ENCODE measurements around the gene AMZ1.

Gene AMZ1, protein sequence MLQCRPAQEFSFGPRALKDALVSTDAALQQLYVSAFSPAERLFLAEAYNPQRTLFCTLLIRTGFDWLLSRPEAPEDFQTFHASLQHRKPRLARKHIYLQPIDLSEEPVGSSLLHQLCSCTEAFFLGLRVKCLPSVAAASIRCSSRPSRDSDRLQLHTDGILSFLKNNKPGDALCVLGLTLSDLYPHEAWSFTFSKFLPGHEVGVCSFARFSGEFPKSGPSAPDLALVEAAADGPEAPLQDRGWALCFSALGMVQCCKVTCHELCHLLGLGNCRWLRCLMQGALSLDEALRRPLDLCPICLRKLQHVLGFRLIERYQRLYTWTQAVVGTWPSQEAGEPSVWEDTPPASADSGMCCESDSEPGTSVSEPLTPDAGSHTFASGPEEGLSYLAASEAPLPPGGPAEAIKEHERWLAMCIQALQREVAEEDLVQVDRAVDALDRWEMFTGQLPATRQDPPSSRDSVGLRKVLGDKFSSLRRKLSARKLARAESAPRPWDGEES

DNA sequence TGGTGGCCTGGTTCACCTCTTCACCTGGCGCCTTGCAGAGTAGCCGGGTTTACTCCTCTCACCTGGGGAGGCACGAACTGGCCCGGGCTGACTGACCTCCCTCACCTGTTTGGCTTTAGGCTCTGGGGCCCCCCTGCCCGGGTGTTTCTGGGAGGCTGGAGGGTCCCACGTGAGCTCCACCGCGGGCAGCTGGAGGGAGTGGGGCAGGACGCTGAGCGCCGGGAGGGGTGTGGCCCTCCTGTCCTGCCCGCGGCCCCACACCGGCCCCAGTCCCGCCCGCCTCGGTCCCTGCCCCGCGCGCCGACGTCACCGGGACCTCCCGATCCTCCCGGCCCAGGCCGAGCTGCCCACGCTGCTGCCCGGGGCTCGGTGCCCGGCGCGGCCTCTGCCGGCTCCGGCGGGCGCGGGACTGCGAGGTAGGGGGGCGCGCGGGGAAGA, at the start of gene AMZ1:
Gene AMZ1 (plus strand): TSS at position 322 of the 438 bp plus-strand sequence. CDS start 12,250 bp downstream, outside the sequence.
- no peak for DNase-seq

DNA sequence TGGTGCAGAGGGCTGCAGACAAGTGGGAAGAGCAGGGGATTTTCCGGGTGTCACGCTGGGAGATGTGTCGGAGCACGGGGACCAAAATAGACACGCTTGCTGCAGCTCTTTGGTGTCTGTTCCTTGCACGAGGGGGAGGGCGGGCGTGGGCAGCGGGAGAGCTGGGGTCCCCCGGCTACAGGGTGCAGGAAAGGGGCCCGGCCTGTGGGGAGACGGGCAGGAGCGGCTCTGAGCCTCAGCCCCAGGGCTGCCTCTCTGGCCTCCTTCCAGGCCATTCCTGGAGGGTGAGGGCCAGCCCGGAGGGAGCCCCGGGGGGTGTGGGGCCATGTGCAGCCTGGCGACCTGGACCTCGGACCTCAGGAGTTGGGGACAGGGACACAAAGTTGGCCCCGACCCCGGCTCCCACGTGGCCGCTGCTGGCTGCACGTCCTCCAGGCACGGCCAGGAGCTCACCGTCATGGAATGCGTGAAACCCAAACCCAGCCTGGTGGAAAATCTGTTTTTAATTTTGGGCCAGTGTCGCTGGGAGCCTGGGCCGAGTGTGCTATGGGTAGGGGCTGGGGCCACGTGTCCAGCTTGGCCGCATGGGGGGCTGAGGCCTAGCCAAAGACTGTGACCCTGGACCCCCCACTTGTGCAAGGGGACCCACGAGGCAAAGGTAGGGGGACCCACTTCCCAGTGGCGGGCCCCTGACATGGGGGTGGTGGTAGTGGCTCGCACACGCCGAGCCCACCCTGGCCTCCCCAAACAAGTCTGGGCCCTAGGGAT, 49.6 kb upstream of the AMZ1 start:
- no peak for DNase-seq

DNA sequence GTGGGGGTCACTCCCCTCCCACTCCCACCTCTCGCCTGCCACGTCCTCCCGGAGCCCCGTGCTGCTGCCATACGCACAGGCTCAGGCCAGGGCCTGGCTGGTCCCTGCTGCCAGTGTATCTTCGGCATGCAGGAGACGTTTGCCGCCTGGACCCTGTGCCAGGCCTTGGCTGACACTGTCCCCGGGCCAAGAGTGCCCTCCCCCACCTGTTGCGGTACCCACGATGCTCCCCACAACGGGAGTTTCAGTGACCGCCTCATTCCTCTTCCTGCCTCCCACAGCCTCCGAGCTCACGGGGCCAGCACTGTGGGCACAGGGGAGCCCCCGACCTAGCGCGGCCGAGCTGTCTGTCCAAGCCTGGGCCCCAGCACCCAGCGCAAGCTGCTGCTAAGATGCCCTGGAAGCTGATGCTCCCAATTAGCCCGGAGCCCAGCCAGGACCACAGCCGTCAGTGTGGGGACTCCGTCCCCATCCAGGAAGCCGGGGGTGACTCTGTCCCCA, 48.8 kb upstream of the AMZ1 start:
- DNase-seq: no peak

DNA sequence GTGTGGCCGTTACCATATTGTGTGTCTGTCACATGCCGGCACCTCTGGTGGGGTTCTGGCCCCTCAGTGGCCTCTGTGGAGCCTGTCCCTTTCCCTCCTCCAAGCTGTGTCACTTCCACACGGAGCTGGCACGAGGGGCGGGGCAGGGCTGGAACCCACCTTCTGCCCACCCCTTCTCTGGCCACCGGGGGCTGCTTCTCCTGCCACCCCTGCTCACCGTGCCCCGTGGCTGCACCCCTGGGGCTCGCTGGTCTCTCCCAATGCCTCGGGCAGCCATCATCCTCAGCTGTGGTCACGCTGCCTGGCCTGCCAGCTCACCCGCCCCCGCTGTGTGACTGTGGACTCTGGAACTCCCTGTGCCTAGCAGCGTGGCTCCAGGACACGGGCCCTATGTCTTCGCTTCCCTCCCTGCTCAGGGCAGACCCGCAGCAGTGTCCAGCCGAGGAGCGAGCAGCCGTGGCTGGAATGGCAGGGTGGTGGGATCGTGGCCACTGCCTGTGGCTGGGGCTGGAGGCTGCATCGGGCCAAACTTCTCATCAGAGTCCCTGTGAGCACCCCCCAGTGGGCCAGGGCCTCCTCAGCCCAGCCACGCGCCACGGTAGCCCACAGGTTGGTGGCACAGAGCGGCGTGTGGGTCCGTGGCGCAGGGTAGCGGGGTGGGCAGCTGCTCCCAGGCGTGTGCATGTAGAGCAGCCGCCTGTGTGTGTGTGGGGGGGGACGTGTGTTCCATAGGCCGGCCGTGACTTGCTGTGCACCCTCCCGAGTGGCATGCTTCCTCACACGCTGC, 48.1 kb upstream of the AMZ1 start:
- DNase-seq: no peak

DNA sequence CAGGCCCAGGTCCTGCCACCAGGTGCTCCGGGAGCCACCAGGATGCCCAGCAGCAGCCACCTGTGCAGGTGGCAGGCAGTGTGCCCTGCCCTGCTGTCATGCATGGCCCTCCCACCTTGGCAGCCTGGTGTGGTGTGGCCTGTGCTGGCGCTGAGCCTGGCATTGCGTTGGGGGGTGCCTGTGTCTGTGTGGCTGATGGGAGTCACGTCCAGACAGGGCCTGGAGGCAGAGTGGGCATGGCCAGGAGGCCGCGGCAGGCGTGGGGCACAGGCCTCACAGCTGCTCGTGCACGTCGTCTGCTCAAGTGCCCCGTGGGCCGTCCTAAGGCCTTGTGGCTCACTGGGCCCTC, 47.5 kb upstream of the AMZ1 start:
- no peak for DNase-seq

DNA sequence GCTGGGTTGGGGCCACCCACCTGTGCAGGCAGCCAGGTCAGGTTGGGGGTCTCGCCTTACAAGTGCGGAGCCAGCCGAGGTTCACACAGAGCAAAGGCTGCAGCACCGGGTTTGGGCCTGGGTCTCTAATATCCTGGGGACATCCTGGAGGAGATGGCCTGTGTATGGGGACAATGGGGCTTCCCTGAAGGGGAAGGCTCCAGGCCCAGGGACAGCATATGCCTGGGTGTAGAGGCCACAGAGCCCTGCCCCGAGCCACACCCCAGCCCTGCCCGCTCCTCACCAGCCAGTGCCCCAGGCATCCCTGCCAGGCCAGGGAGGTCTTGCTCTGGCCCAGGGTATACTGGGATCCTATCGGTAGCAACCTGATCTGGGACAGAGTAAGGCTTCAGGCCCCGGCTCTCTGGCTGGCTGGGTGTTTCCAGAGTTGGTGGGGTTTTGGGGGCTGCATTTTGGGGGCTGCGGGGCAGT, 47.1 kb upstream of the AMZ1 start:
- DNase-seq: no peak

DNA sequence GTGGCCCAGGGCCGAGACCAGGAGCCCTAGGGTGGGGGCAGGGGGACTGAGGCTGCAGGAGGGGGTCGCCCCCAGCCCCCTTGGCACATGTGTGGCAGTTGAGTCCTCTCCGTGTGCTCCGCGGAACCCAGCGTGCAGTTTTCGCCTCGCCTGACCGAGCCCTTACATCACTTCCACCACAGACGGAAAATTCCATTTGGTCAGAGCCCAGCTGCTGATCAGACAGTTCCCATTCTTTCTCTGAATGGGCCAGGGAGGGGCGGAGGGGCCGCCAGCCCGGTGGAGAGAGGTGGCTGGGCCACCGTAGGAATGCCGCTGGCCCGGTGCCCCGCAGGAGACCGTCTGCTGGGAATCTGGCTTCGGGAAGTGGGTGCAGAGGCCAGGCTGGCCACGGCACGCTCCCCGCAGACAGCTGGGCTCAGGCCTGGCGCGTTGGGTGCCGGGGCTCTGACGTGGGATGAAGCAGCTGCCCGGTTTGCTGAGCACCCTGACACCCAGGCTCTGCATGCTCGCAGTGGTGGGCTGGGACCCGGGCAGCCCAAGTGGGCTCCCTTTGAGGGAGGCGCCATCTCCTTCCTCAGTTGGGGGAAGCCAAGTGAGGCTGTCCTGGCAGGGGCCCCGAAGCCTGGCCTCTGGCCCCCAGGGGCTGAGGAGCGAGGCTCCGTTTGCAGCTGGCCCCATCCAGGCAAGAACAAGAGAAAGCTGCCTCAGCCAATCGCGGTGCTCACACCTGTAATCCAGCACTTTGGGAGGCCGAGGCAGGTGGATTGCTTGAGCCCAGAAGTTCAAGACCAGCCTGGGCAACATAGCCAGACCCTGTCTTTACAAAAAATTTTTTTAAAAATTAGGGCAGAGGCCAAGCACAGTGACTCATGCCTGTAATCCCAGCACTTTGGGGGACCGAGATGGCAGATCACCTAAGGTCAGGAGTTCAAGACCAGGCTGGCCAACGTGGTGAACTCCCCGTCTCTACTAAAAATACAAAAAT, 46.3 kb upstream of the AMZ1 start:
- no peak for DNase-seq

DNA sequence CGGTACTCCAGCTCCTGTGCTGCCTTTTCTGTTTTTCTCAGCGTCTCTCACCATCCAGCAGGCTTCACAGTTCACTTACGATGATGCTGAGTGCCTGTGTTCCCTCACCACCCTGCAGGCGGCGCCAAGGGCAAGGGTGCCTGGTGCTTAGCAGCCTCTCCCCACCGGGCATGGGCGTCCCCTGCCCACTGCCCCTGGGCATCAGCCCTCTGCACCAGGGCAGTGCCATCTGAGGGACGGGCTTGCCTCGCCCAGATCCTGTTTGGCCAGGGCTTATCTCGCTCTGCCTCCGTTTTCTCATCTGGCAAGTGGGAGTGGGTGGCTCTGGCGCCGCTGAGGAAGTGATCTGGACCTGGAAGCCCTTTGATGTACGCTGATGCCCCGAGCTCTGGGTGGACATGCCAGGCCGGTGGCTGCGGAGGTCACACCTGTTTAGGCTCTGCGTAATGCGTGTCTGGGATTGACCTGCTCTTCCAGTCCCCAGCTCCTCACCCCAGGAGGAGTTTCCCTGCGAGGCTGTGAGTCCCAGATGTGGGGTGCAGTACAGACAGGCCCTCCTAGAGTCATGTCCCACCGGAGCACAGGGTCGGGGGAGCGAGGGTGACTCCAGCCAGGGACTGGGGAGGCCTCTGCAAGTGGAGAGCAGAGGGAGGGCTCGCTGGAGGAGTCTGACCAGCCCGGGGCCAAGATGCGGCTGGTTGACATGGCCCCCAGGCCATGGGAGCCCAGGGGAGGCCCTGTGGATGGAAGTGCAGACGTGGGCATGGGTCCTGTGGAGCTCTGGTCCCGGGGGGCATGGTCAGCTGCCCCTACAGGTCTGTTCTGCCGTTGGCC, 44.4 kb upstream of the AMZ1 start:
- DNase-seq: no peak

GRCh38 chr7:2644220-2644561, 43.8 kb upstream of the AMZ1 start:
- no peak for DNase-seq

- DNase-seq: no peak
These were observed 43.3 kb upstream of the AMZ1 start for GRCh38 chr7:2644562-2645273.

GRCh38 chr7:2645274-2645868, 42.6 kb upstream of the AMZ1 start:
- peak; percentile 66 for DNase-seq

GRCh38 chr7:2646336-2646679, 41.7 kb upstream of the AMZ1 start:
- DNase-seq: no peak

- DNase-seq: no peak
These were observed 41.1 kb upstream of the AMZ1 start for GRCh38 chr7:2646680-2647571.

DNA sequence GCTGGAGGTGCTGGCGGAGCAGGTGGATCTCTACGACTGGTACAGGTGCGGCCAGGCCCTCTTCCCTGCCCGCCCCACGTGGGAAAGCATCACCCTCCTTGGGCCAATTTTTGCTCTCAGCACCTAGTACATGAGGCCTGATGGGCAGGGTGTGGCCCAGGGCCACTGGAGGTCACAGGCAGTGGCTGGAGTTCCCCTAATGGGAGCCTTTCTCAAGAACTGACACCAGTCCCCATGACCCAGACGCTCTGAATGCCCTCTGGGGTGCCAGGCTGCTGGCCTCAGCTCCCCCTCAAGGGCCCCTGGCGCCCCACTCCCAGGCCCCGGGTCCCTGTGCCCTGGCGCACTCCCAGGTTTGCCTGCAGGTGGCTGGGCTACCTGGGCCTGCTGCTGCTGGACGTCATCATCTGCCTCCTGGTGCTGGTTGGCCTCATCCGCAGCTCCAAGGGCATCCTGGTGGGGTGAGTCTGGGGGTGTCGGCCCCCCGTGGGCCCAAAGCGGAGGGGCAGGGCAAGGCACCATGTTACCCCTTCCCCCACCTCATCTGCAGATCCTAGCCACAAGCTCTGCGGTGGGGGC, 40.3 kb upstream of the AMZ1 start:
- DNase-seq: no peak

GRCh38 chr7:2649139-2649838, 38.7 kb upstream of the AMZ1 start:
- DNase-seq: no peak

DNA sequence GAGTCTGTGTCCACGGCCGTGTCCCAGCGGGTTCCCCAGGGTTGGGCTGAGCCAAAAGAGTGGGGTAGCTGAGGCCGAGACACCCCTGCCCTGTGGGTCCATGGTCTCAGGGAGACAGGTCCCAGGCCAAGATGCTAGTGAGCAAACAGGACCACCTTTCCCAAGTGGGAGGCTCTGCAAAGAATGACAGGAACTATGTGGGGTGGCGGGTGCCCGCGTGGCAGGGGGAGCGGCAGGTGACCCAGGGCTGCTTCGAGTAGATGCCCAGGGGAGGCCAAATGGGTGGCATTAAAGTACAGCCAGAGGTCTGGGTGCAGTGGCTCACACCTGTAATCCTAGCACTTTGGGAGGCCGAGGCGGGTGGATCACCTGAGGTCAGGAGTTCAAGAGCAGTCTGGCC, 38.0 kb upstream of the AMZ1 start:
- no peak for DNase-seq

DNA sequence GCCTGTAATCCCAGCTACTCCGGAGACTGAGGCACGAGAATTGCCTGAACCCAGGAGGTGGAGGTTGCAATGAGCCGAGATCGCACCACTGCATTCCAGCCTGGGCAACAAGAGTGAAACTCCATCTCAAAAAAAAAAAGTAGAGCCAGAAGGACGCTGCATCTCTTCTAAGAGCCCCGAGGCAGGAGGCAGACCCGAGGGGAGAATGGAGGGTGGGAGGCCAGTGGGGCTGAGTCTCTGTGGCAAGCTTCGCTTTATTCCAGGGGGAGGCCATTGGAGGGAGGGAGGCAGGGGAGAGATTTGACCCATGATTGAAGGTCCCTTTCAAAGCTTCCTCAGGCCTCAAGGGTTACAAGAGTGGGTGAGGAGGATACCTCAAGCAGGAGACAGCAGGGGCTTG, 37.6 kb upstream of the AMZ1 start:
- no peak for DNase-seq

GRCh38 chr7:2651336-2651735, 36.7 kb upstream of the AMZ1 start:
- DNase-seq: no peak

Data from GDM1 (cell line).